Midbrain (tissue), 1 donor: ENCODE results near the gene COL18A1.
"Not testable (repeated sequence)": the region's sequence is repeated elsewhere in the genome, so short reads cannot be mapped to it uniquely, and the experiment has no call there.

Experiments used
- DNase-seq: peaks from one replicate; lab custom pipeline; 2025; lab: John Stamatoyannopoulos, UW

The COL18A1 gene

GRCh38 chr21:45427331-45428271, 22.6 kb downstream of the COL18A1 start:
- no peak for DNase-seq

- DNase-seq: no peak
These were observed 23.6 kb downstream of the COL18A1 start for GRCh38 chr21:45428534-45428933.

GRCh38 chr21:45429221-45430175, 24.5 kb downstream of the COL18A1 start:
- no peak for DNase-seq

- no peak for DNase-seq
These were observed 25.8 kb downstream of the COL18A1 start for GRCh38 chr21:45430521-45431501.

GRCh38 chr21:45431781-45432572, 27.0 kb downstream of the COL18A1 start:
- no peak for DNase-seq

- no peak for DNase-seq
These were observed 27.8 kb downstream of the COL18A1 start for GRCh38 chr21:45432575-45433255.

- DNase-seq: no peak
These were observed 28.3 kb downstream of the COL18A1 start for GRCh38 chr21:45433301-45433700.

GRCh38 chr21:45433911-45434644, 29.1 kb downstream of the COL18A1 start:
- DNase-seq: no peak

- DNase-seq: no peak
These were observed 29.8 kb downstream of the COL18A1 start for GRCh38 chr21:45434645-45435217.

- DNase-seq: no peak
These were observed 30.5 kb downstream of the COL18A1 start for GRCh38 chr21:45435405-45435981.

- DNase-seq: no peak
These were observed 31.5 kb downstream of the COL18A1 start for GRCh38 chr21:45436351-45437065.

- not testable (repeated sequence) for DNase-seq
These were observed 32.9 kb downstream of the COL18A1 start for GRCh38 chr21:45437844-45438243.

- no peak for DNase-seq
These were observed 33.6 kb downstream of the COL18A1 start for GRCh38 chr21:45438391-45439145.

- DNase-seq: peak; percentile 85
These were observed 34.4 kb downstream of the COL18A1 start for GRCh38 chr21:45439161-45439872.

GRCh38 chr21:45439901-45440461, 35.0 kb downstream of the COL18A1 start:
- no peak for DNase-seq

- no peak for DNase-seq
These were observed 35.9 kb downstream of the COL18A1 start for GRCh38 chr21:45440736-45441350.
